SH-SY5Y (cell line): ENCODE measurements around the gene KCNAB1.

Experiments used
- GATA2 ChIP-seq: IDR thresholded peaks from 2 replicates; pipeline ENCODE4 v1.6.1; 2011; ENCODE audit warnings: mild to moderate bottlenecking, low read depth, low read length
- GATA3 ChIP-seq: IDR thresholded peaks from 2 replicates; pipeline ENCODE4 v1.6.1; 2011; ENCODE audit warnings: low read depth, mild to moderate bottlenecking, low read length, moderate library complexity

GRCh38 chr3:156120528-156121251, at the start of gene KCNAB1:
- TF ChIP-seq GATA3, result no peak
- TF ChIP-seq GATA2, result no peak
